Activated CD4-positive, alpha-beta T cell treated with anti-CD3 and anti-CD28 coated beads, Interleukin-2, amount 10 ng/mL, durations not matched to agents 7 days and 5 days (primary cell): ENCODE measurements around the gene SLCO2B1. TPM values are rescaled to one million over a fixed set of nuclear protein-coding genes. Genes with fewer than 3 reads are reported as not detected.

ENCODE experiments used
- CTCF ChIA-PET: fragments of 350-600 bp; sonication (Branson Sonifier 250); formaldehyde crosslinking; loops from one replicate; lab custom pipeline; 2021; ENCODE audit warnings: antibody characterized with exemption; lab: Charles Lee
- POLR2A ChIA-PET: fragments of 350-600 bp; sonication (Branson Sonifier 250); formaldehyde crosslinking; loops from one replicate; lab custom pipeline; 2021; ENCODE audit warnings: antibody characterized with exemption; lab: Charles Lee
- DNase-seq: peaks from one replicate; pipeline ENCODE4 v3.0.0-alpha.2; 2020
- H3K27ac Mint-ChIP-seq: one replicate; pipeline ENCODE4 v1.8.0; 2021; ENCODE audit warnings: mild to moderate bottlenecking, moderate library complexity, mixed read lengths
- H3K27me3 Mint-ChIP-seq: one replicate; pipeline ENCODE4 v1.8.0; 2021; ENCODE audit warnings: mixed read lengths
- H3K36me3 Mint-ChIP-seq: one replicate; pipeline ENCODE4 v1.8.0; 2021; ENCODE audit warnings: low read depth, mixed read lengths
- H3K4me1 Mint-ChIP-seq: one replicate; pipeline ENCODE4 v1.8.0; 2021; ENCODE audit warnings: mixed read lengths
- H3K4me3 Mint-ChIP-seq: one replicate; pipeline ENCODE4 v1.8.0; 2021; ENCODE audit warnings: mild to moderate bottlenecking, moderate library complexity, mixed read lengths
- H3K9me3 Mint-ChIP-seq: one replicate; pipeline ENCODE4 v1.8.0; 2021; ENCODE audit warnings: mixed read lengths
- total RNA-seq, 2 experiments: library from RNA; stranded (reverse); gene quantifications; one replicate each; pipeline ENCODE4 v1.2.3, GENCODE V29; 2021

SLCO2B1 gene
- total RNA-seq, 2 experiments from 2014 or later, result 0.37 TPM; not detected in 1

DNA sequence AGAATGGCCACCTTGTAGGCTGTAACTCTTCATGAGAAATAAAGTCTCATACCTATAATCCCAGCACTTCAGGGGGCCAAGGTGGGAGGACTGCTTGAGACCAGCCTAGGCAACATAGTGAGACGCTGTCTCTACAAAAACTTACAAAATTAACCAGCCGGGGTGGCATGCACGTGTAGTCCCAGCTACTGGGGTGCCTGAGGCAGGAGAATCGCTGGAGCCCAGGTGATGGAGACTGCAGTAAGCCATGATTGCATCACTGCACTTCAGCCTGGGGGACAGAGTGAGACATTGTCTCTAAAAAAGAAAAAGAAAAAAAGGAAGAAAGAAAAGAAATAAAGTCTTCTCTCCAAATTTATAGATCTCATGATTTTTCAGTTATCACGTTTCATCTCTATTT lies 4.2 kb upstream of the SLCO2B1 start:
- Mint-ChIP-seq H3K4me1 (peaks cover 41% of the 10 kb centered on the region), H3K36me3 (no peaks in the 10 kb centered on the region), H3K4me3 (no peak overlapping the region), H3K27ac (no peak overlapping the region), H3K9me3 (no peaks in the 10 kb centered on the region), H3K27me3 (peaks cover 11% of the 10 kb centered on the region)
- DNase-seq, result no peak
- CTCF ChIA-PET, result interaction anchor here (1.1 to 11.4 kb wide), 11 partner anchors 20 to 220 kb away, joined by 3 to 155 read pairs (median 4); partner anchors contain the start of gene TPBGL
- POLR2A ChIA-PET, result no interaction called here

DNA sequence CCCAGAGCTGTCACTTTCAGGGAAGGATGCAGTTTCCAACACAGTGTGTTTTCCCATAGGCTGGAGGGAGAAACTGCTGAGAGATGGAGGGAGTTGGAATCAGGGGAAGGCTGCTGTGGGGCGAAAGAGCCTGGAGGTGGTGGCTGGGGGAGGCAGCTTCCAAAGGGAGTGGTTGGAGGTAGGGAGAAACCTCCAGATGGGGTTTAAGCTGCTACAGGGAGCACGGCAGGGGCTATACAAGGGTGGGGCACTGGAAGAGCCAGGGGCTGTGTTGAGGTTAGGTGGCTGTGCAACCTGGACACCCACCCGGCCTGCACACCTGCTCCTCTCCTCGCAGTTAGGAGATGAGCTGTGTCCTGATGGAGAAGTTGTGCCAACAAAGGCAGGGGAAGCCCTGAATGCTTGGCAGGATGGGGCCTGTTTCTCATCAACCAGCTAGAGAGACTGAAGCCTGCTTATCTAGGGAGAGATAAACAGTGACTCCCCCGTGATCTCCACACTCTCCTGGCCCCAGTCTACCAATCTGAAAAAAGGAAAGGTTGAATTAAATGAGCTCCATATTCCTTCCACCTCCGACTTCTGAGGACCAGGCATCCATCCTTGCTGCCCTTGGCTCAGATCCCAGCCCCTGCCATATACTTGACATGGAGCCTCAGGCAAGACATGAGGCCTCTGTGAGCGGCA lies 3.6 kb upstream of the SLCO2B1 start:
- no peaks in the 10 kb centered on the region for H3K36me3 Mint-ChIP-seq
- peaks cover 37% of the 10 kb centered on the region for H3K4me1 Mint-ChIP-seq
- H3K27ac Mint-ChIP-seq, result peak overlapping the region; percentile 75
- H3K27me3 Mint-ChIP-seq, result peaks cover 13% of the 10 kb centered on the region
- DNase-seq, result no peak
- H3K9me3 Mint-ChIP-seq, result no peaks in the 10 kb centered on the region
- ChIA-PET POLR2A (no interaction called here), CTCF (interaction anchor here (0.6 to 11.4 kb wide), 11 partner anchors 21 to 221 kb away, joined by 3 to 155 read pairs (median 3); partner anchors contain the start of gene TPBGL)
- no peak overlapping the region for H3K4me3 Mint-ChIP-seq

DNA sequence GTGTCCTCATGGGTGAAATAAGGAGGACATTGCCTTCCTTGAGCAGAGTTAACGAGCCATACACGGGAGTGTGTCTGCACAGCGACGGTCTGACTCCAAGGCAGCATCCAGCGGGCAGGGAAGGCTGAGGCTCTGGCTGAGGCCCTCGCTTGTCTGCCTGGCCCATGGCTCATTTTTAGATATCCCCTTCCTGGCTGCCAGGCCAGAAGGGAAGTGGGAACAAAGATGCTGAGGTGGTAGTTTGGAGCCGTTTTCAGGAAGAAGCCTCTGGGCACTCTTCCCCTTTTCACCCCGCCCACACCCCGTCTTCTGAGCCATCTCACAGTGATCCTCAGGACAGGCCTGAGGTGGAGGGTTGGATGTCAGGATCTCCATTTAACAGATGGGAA lies 3.0 kb upstream of the SLCO2B1 start:
- no peak for DNase-seq
- H3K27ac Mint-ChIP-seq, result no peak overlapping the region
- H3K4me3 Mint-ChIP-seq, result no peak overlapping the region
- peaks cover 31% of the 10 kb centered on the region for H3K4me1 Mint-ChIP-seq
- peaks cover 13% of the 10 kb centered on the region for H3K27me3 Mint-ChIP-seq
- ChIA-PET CTCF (interaction anchor here (1.2 to 11.4 kb wide), 4 partner anchors 21 to 99 kb away, joined by 3 to 155 read pairs (median 74); partner anchors contain the start of gene TPBGL), POLR2A (no interaction called here)
- H3K36me3 Mint-ChIP-seq, result no peaks in the 10 kb centered on the region
- H3K9me3 Mint-ChIP-seq, result no peaks in the 10 kb centered on the region

DNA sequence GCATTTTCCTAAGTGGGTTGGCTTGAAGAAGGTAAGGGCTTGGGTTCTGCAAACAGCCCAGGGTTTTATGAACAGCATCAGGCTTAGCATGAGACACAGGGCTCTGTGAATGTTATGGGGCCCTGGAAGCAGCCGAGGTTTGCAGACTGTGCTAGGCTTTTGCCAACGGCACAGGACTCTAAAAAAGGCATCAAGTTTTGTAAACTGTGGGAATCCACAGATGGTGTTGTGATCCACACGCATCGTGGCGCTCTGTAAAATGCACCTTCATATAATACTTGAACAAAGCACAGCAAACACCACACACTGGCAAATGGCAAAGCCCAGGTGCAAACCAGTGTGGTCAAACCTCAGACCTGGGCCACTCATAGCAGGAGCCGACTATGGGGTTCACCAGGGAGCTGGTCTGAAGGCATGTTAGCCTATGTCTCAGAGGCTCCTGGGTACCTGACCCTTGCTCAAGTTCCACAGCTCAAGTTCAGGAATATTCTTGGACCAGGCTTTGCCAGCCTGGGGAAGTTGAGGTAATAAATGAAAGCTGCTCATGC lies 2.4 kb upstream of the SLCO2B1 start:
- no peak overlapping the region for H3K27ac Mint-ChIP-seq

DNA sequence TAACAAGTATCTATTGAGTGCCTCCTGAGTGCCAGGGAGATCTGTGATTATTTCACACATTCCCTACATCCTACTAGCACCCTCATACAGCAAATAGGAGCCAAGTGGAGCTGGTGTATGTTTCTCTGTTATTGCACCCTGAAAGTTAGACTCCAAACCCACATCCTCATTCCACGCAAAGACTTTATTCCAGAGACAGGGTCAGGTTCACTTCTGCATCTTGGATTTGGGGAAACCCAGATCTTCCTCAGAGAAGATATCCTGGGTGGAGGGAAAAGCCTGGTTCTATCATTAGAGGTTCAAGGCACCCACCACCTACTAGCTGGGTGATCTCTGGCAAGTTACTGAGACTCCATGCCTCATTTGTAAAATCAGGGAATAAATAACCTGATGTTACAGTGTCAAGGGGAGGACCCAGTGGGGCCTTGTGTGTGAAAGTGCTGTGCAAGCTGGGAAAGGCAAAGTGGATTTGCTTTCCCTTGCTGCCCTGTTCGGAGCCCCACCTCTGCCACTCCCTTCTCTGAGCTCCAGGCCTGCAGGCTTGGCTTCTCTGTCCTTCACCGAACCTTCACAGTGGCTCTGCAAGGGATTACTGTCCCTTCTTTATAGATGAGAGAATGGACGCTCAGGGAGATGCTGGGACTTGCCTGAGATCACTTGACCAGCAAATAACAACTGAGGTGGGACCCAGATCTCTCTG lies 991 bp upstream of the SLCO2B1 start:
- H3K27me3 Mint-ChIP-seq, result peaks cover 18% of the 10 kb centered on the region
- H3K4me3 Mint-ChIP-seq, result no peak overlapping the region
- CTCF ChIA-PET, result interaction anchor here (0.7 to 4.2 kb wide), 8 partner anchors 9 to 145 kb away, joined by 3 to 29 read pairs (median 6); partner anchors contain the start of gene TPBGL
- H3K36me3 Mint-ChIP-seq, result no peaks in the 10 kb centered on the region
- DNase-seq, result no peak
- POLR2A ChIA-PET, result no interaction called here
- peaks cover 14% of the 10 kb centered on the region for H3K4me1 Mint-ChIP-seq
- no peak overlapping the region for H3K27ac Mint-ChIP-seq
- no peaks in the 10 kb centered on the region for H3K9me3 Mint-ChIP-seq

More for the DNA sequence above, 2.4 kb upstream of the SLCO2B1 start:
- Mint-ChIP-seq H3K4me3 (no peak overlapping the region), H3K27me3 (peaks cover 17% of the 10 kb centered on the region), H3K9me3 (no peaks in the 10 kb centered on the region), H3K4me1 (peaks cover 25% of the 10 kb centered on the region), H3K36me3 (no peaks in the 10 kb centered on the region)
- DNase-seq, result no peak
- CTCF ChIA-PET, result interaction anchor here (2.5 to 11.3 kb wide), 4 partner anchors 8 to 100 kb away, joined by 8 to 155 read pairs (median 24); no protein-coding TSS in a partner anchor
- POLR2A ChIA-PET, result interaction anchor here (0.5 kb wide), 1 partner anchor 22 kb away, joined by 3 read pairs; no protein-coding TSS in a partner anchor

DNA sequence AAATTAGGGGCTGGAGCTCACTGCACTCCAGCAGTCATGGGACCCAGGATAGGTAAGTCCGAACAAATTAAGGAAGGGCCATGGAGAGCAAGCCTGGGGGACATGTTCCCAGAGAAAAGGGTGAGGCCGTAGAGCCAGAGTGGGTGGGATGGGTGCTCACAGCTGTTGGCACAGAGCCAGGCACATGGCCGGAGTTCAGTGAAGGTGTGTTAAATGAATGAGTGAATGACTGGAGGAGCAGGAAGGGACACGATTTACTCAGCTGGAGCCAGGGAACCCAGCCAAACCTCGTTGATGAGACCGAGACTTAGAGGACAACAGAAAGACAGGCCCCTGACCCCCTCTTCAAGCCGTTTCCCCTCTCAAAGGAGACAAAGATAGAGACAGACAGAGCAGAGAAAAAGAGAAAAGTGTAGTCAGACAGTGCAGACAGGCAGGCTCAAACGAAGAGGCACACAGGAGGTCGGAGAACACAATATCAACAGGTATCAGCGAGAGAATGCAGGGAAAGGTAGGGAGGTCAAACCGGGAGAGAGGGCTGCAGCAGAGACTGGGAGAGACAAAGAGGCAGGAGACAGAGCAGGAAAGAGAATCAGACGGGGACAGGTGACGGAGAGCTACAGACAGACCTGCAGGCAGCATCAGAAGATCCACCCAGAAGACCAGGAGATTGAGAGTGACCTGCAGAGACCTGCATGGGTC lies 590 bp downstream of the SLCO2B1 start:
- ChIA-PET CTCF (interaction anchor here (1.0 to 4.2 kb wide), 5 partner anchors 10 to 89 kb away, joined by 3 to 29 read pairs (median 6); partner anchors contain the start of gene TPBGL), POLR2A (no interaction called here)
- Mint-ChIP-seq H3K27me3 (peaks cover 15% of the 10 kb centered on the region), H3K4me3 (no peak overlapping the region), H3K27ac (no peak overlapping the region), H3K9me3 (no peaks in the 10 kb centered on the region), H3K4me1 (peaks cover 10% of the 10 kb centered on the region), H3K36me3 (no peaks in the 10 kb centered on the region)
- DNase-seq, result no peak

DNA sequence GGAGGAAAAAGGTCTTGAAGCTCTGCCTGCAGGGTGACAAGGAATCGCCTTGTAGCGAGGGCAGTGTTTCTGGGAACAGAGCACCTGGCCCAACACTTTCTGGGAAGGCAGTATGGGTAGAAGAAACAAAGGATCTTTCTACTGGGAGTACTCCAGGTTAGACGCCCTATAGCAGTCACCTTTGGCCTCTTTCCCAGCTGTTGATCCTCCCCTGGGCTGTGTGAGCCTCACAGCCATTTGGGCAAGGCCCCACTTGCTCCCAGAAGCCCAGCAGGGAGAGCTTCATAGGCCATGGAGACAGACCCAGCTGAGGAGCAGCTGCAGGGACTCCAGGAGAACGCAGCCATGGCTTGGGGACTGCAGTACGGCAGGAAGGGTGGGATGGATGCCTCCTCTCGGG lies 1.2 kb downstream of the SLCO2B1 start:
- DNase-seq, result no peak
- Mint-ChIP-seq H3K4me3 (no peak overlapping the region), H3K27ac (no peak overlapping the region), H3K9me3 (no peaks in the 10 kb centered on the region), H3K36me3 (no peaks in the 10 kb centered on the region), H3K27me3 (peaks cover 15% of the 10 kb centered on the region), H3K4me1 (peaks cover 10% of the 10 kb centered on the region)
- CTCF ChIA-PET, result interaction anchor here (0.9 to 4.2 kb wide), 3 partner anchors 12 to 52 kb away, joined by 4 to 29 read pairs (median 18); no protein-coding TSS in a partner anchor
- POLR2A ChIA-PET, result no interaction called here

DNA sequence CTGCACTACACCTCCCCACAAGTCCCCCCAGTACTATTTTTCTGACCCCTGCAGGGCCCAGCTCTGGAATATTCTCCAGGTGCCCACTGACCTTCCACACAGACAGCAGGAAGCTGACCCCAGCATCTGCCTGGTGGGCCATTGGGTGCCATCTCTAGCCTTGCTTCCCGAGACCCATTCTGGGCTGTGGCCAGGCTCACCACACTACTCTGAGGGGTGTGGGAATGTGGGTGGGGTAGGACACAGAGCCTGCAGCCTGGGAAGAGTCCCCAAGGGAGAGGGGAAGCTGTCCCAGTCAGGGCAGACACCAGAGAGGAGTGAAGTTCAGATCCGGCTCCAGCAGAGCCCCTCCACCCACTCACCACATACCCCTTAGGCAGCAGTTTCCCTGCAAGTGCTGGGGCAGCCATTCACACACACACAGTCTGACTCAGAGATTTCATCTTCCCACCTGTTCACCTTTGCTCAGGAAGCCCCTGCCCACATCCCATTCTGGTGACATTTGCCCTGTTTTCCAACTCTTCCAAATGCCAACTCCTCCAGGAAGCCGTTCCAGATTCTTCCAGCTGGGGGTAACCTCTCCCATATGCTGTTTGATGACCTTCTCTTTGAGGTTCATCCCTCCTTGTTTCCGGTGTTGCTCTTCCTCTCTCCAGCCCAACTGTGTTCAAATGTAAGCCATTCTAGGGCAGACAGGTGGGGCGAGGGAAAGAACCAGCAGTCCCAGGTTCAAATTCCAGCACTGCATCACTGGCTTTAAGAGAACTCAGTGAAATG lies 1.9 kb downstream of the SLCO2B1 start:
- DNase-seq, result no peak
- ChIA-PET POLR2A (no interaction called here), CTCF (interaction anchor here (0.9 to 6.7 kb wide), 5 partner anchors 10 to 88 kb away, joined by 4 to 52 read pairs (median 5); partner anchors contain the start of gene TPBGL)
- H3K4me1 Mint-ChIP-seq, result peaks cover 10% of the 10 kb centered on the region
- peaks cover 15% of the 10 kb centered on the region for H3K27me3 Mint-ChIP-seq
- no peak overlapping the region for H3K4me3 Mint-ChIP-seq
- no peaks in the 10 kb centered on the region for H3K9me3 Mint-ChIP-seq
- no peak overlapping the region for H3K27ac Mint-ChIP-seq
- H3K36me3 Mint-ChIP-seq, result no peaks in the 10 kb centered on the region

DNA sequence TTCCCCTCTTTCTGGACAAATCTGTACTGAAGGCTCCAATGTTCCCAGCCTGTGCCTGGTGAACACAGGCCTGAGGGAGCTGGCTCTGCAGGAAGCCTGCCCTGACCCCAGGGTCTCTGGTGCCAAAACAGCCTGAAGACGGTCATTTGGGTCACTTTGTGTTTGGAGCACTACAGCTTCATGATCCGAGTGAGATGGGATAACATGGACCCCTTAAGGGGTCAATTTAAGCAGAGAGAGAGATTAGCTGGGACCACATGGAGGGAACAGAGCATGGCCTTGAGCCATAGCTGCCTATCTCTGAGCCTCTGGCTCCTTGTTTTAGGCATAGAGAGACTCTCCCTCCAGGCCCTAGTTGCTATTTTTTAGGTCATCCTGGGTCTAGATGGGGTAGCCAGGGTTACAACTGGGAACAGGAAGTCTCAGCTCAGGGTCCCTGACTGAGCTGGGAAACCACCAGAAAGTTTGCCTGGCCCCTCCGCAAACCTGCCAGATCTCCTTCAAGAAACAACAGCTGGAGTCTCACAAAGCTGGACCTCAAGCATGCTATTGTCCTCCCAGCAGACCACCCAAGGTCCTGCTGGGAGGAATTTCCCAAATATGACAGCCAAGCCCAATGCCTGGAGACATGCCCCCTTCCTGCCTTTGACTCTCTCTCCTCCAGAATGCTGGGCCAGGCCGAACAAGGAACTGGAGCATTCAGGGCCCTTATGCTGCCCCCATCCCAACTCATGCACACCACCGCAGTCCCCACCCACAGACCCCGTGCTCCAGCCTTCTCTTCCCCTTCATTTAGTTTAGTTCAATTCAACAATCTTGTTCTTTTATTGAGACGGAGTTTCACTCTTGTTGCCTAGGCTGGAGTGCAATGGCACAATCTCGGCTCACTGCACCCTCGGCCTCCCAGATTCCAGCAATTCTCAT lies 4.0 kb downstream of the SLCO2B1 start:
- DNase-seq, result no peak
- POLR2A ChIA-PET, result no interaction called here
- Mint-ChIP-seq H3K36me3 (no peaks in the 10 kb centered on the region), H3K27me3 (peaks cover 15% of the 10 kb centered on the region), H3K4me3 (no peak overlapping the region), H3K9me3 (no peaks in the 10 kb centered on the region), H3K27ac (no peak overlapping the region), H3K4me1 (peaks cover 4% of the 10 kb centered on the region)
- CTCF ChIA-PET, result interaction anchor here (1.1 to 6.7 kb wide), 6 partner anchors 10 to 94 kb away, joined by 4 to 52 read pairs (median 4); no protein-coding TSS in a partner anchor

DNA sequence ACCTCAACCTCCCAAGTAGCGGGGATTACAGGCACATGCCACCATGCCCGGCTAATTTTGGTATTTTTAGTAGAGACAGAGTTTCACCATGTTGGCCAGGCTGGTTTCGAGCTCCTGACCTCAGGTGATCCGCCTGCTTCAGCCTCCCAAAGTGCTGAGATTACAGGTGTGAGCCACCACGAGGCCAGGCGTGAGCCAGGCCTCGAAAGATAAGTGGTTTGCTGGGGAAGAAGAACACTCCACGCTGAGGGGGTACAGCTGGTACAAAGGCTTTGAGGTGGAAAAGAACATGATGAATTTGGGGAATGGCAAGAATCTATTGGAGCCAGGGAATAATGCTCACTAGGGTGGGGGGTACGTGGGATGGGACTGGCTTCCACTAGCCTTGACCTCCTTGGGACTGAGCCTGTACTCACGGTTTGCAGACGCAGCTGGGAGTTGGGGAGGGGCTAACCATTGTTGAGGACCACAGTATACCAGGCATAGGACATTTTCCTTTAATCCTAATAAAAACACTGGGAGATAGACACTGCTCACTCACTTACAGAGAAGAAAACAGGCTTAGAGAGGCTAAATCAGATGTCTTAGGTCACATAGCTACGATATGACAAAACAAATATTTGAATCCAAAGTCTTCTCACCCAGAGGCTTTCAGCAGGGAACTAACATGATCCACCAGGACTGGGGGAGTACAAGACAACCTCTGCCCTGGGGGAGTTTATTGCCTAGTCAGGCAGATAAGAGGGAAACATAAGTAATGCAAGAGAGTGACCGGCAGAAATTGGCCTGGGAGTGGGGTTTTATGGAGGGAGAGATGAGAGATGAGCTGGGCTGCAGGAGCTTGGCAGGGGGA lies 4.9 kb downstream of the SLCO2B1 start:
- CTCF ChIA-PET, result interaction anchor here (1.0 to 6.7 kb wide), 3 partner anchors 13 to 85 kb away, joined by 3 to 52 read pairs (median 4); no protein-coding TSS in a partner anchor
- Mint-ChIP-seq H3K4me3 (no peak overlapping the region), H3K27ac (no peak overlapping the region), H3K9me3 (peaks cover 3% of the 10 kb centered on the region), H3K27me3 (peaks cover 10% of the 10 kb centered on the region), H3K36me3 (no peaks in the 10 kb centered on the region), H3K4me1 (peaks cover 5% of the 10 kb centered on the region)
- DNase-seq, result no peak
- POLR2A ChIA-PET, result no interaction called here
